Spinal cord (tissue), 10 donors: ENCODE results near the gene ZNF469. TPM values are rescaled to one million over a fixed set of nuclear protein-coding genes. Genes with fewer than 3 reads are reported as not detected.
"Not testable (repeated sequence)": the region's sequence is repeated elsewhere in the genome, so short reads cannot be mapped to it uniquely, and the experiment has no call there.

Experiments used
- DNase-seq, 6 donors: peaks; one replicate each; pipeline versions ENCODE4 v3.0.0 to v3.0.0-alpha.2; 2013 to 2015; ENCODE audit warnings: low spot score in 6 of 6, low read depth in 4 of 6
- H3K27ac ChIP-seq: one replicate; pipeline ENCODE4 v1.5.1; 2013; ENCODE audit warnings: low read depth, low read length, control low read depth
- H3K27me3 ChIP-seq: one replicate; pipeline ENCODE4 v1.6.1; 2013; ENCODE audit warnings: low read length; ENCODE audit not compliant: control insufficient read depth, insufficient read depth
- H3K36me3 ChIP-seq: one replicate; pipeline ENCODE4 v1.6.1; 2013; ENCODE audit warnings: low read length; ENCODE audit not compliant: control insufficient read depth, insufficient read depth
- H3K4me1 ChIP-seq: one replicate; pipeline ENCODE4 v1.6.1; 2013; ENCODE audit warnings: low read length; ENCODE audit not compliant: control insufficient read depth, insufficient read depth
- H3K4me3 ChIP-seq: one replicate; pipeline ENCODE4 v1.5.1; 2013; ENCODE audit warnings: low read depth, low read length, control low read depth
- H3K9me3 ChIP-seq: one replicate; pipeline ENCODE4 v1.6.1; 2013; ENCODE audit warnings: low read length; ENCODE audit not compliant: control insufficient read depth, insufficient read depth
- WGBS: methylation state at CpG from one replicate; pipeline ENCODE4 v1.1.5; 2013; ENCODE audit warnings: missing lambda C conversion rate; ENCODE audit not compliant: insufficient coverage; 5-methylcytosine and 5-hydroxymethylcytosine counted together
- polyA plus RNA-seq, 2 donors: library from polyadenylated mRNA; unstranded; fragments of 120-200 nt; gene quantifications; one replicate each; pipeline ENCODE4 v1.2.1, GENCODE V29; 2013; ENCODE audit not compliant: insufficient read length in 2 of 2
- total RNA-seq, 2 donors: library from RNA; depleted of rRNA in 1 of 2; stranded (reverse); fragments of 120-200 nt in 1 of 2; fragments of >200 nt in 1 of 2; gene quantifications; one replicate each; pipeline versions ENCODE4 v1.2.3 to v1.2.4, GENCODE V29; 2013 to 2014
- donor health status: healthy.

ZNF469 gene
- total and polyA plus RNA-seq, 4 donors = 3.2 to 11.1 (median 5.8) TPM

- DNase-seq = peak in 3 of 6 donors; percentile 33 to 76 (median 61)
- Histone ChIP-seq H3K4me1 (peaks cover 41% of the 10 kb centered on the region), H3K9me3 (no peaks in the 10 kb centered on the region), H3K36me3 (peaks cover 16% of the 10 kb centered on the region), H3K27me3 (no peaks in the 10 kb centered on the region), H3K27ac (peak overlapping the region; percentile 72), H3K4me3 (no peak overlapping the region)
- WGBS = 53% methylated on average over 24 of the region's 29 CpGs
These were observed 22.7 kb downstream of the ZNF469 start for GRCh38 chr16:88405216-88406060.

DNA sequence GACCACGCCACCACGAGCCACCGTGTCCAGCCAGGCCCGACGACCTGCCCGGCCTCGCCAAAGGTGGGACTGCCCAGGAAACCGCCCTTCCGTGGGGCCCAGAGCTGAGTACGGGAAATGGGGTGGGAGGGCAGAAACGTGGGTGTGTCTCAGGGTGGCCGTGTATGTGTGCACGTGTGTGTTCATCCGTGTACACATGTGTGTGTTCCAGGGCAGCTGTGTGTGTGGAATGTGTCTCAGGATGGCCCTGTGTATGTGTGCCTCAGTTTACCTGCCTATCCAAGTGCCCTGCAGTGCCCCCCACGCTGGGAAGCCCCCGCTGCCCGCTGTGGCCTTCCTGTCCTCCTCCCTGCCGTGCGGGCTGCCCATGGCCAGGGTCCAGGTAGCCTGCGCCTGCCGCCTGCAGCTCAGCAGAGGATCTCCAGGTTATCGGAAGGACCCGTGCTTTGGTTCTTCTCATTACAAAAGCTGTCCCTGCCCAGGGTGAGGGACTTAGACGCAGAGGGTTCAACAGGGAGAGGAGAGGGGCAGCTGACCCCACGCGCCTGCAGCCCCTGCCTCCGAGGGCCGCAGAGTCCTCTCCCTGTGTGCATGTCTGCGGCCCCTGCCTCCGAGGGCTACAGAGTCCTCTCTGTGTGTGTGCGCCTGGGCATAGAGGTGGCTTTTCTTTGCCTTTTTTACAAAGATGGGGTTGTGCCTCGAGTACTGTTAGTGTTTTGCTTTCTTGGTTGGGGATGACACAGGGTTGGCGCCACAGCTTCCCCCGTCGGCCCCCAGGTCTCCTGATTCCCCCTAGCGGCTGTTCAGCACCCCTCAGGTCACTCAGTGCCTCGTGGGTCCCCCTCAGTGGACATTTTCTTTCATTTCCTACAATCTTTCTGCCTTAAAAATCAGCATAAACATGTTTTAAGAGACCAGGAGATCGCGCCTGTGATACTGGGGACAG is 23.6 kb downstream of the ZNF469 start:
- H3K4me1 ChIP-seq = peaks cover 41% of the 10 kb centered on the region
- H3K36me3 ChIP-seq = peaks cover 21% of the 10 kb centered on the region
- DNase-seq = peak in 2 of 6 donors; percentile 23 to 49
- no peak overlapping the region for H3K4me3 ChIP-seq
- 70% methylated on average over 32 of the region's 39 CpGs for WGBS
- peak overlapping the region; percentile 72 for H3K27ac ChIP-seq
- no peaks in the 10 kb centered on the region for H3K27me3 ChIP-seq
- no peaks in the 10 kb centered on the region for H3K9me3 ChIP-seq

DNA sequence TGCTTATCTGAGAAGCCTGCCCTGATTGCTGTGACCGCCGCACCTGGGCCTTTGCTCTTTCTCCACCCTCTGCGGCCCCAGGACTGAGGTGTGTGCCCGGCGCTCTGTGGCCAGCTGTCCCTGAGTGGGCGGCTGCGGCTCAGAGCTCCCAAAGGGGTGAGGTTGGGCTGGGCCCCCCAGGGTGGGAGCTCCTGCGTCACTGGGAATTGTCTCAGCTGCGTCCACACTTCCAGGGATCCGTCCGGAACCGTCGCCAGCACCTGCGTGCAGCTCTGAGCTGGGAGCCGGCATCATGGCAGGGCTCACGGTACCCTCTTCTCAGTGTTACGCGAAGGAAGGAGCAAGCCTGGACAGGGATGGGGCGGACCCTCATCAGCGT is 24.3 kb downstream of the ZNF469 start:
- no peak for DNase-seq
- H3K27ac ChIP-seq = no peak overlapping the region
- H3K36me3 ChIP-seq = peaks cover 24% of the 10 kb centered on the region
- WGBS = 92% methylated on average over 20 of the region's 20 CpGs
- no peaks in the 10 kb centered on the region for H3K27me3 ChIP-seq
- H3K9me3 ChIP-seq = no peaks in the 10 kb centered on the region
- no peak overlapping the region for H3K4me3 ChIP-seq
- H3K4me1 ChIP-seq = peaks cover 41% of the 10 kb centered on the region

GRCh38 chr16:88407807-88408206 is 25.0 kb downstream of the ZNF469 start:
- Histone ChIP-seq H3K27me3 (no peaks in the 10 kb centered on the region), H3K9me3 (no peaks in the 10 kb centered on the region), H3K36me3 (peaks cover 25% of the 10 kb centered on the region), H3K27ac (no peak overlapping the region), H3K4me1 (peaks cover 44% of the 10 kb centered on the region), H3K4me3 (no peak overlapping the region)
- no peak for DNase-seq
- WGBS = 88% methylated on average over 4 of the region's 5 CpGs

- Histone ChIP-seq H3K27ac (no peak overlapping the region), H3K4me1 (peaks cover 43% of the 10 kb centered on the region)
- 73% methylated on average over 13 of the region's 15 CpGs for WGBS
These were observed 25.9 kb downstream of the ZNF469 start for GRCh38 chr16:88408561-88409142.

GRCh38 chr16:88409296-88410065 is 26.7 kb downstream of the ZNF469 start:
- no peaks in the 10 kb centered on the region for H3K9me3 ChIP-seq
- H3K36me3 ChIP-seq = peaks cover 36% of the 10 kb centered on the region
- H3K27ac ChIP-seq = no peak overlapping the region
- no peaks in the 10 kb centered on the region for H3K27me3 ChIP-seq
- no peak overlapping the region for H3K4me3 ChIP-seq
- DNase-seq = no peak
- WGBS = 89% methylated on average over 26 of the region's 29 CpGs
- peaks cover 42% of the 10 kb centered on the region for H3K4me1 ChIP-seq

More at GRCh38 chr16:88408561-88409142, 25.9 kb downstream of the ZNF469 start:
- no peak overlapping the region for H3K4me3 ChIP-seq
- DNase-seq = no peak
- no peaks in the 10 kb centered on the region for H3K9me3 ChIP-seq
- no peaks in the 10 kb centered on the region for H3K27me3 ChIP-seq
- peaks cover 29% of the 10 kb centered on the region for H3K36me3 ChIP-seq

- peaks cover 44% of the 10 kb centered on the region for H3K36me3 ChIP-seq
- WGBS = 94% methylated on average over 23 of the region's 28 CpGs
- not testable (repeated sequence) for H3K27me3 ChIP-seq, H3K4me3 ChIP-seq, DNase-seq, H3K27ac ChIP-seq, H3K9me3 ChIP-seq
- peaks cover 38% of the 10 kb centered on the region for H3K4me1 ChIP-seq
These were observed 27.7 kb downstream of the ZNF469 start for GRCh38 chr16:88410297-88410968.

DNA sequence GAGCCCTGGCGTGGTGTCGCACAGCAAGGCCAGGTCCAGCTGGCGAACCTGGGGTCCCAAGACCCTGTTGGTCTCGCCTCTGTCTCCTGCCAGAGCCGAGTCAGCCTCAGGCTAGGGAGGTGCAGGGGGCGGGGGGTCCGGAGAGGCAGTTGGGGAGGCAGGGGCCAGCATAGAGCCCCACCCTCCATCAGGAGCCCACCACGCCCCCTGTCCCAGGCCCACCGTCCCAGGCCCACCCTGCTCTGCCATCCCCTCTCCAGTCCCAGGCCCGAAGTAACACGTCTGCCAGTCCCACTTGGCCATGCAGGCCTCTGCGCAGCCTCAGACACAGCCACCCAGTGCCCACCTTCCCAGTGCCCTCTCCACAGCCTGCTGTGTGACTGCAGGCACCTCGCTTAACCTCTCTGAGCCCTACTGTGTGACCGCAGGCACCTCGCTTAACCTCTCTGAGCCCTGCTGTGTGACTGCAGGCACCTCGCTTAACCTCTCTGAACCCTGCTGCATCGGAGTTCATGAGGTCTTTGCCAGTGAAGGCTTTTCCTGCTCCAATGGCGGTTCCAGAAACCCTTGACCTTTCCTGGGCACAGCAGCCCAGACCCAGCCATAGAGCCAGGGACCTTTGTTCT is 29.3 kb downstream of the ZNF469 start:
- H3K36me3 ChIP-seq = peaks cover 41% of the 10 kb centered on the region
- no peak overlapping the region for H3K4me3 ChIP-seq
- DNase-seq = no peak
- no peak overlapping the region for H3K27ac ChIP-seq
- no peaks in the 10 kb centered on the region for H3K9me3 ChIP-seq
- H3K27me3 ChIP-seq = no peaks in the 10 kb centered on the region
- WGBS = 96% methylated on average over 16 of the region's 18 CpGs
- H3K4me1 ChIP-seq = peaks cover 35% of the 10 kb centered on the region
